ENCODE data around the gene NLGN4X.

Gene NLGN4X

DNA sequence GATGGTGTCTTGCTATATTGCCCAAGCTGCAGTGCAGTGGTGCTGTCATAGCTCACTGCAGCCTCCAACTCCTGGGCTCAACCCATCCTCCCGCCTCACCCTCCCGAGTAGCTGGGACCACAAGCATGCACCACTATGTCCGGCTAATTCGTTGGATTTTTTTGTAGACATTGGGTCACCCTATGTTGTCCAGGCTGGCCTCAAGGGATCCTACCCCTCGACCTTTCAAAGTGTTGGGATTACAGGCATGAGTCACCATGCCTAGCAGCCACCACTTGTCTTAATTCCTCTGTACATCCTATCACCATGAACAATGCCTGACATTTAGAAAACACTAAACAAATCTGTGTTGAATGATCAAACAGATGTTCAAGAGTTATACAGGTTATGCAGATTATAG is 76.7 kb downstream of the NLGN4X start:
- DNase-seq (ENCODE audit: low spot score), result no peak

DNA sequence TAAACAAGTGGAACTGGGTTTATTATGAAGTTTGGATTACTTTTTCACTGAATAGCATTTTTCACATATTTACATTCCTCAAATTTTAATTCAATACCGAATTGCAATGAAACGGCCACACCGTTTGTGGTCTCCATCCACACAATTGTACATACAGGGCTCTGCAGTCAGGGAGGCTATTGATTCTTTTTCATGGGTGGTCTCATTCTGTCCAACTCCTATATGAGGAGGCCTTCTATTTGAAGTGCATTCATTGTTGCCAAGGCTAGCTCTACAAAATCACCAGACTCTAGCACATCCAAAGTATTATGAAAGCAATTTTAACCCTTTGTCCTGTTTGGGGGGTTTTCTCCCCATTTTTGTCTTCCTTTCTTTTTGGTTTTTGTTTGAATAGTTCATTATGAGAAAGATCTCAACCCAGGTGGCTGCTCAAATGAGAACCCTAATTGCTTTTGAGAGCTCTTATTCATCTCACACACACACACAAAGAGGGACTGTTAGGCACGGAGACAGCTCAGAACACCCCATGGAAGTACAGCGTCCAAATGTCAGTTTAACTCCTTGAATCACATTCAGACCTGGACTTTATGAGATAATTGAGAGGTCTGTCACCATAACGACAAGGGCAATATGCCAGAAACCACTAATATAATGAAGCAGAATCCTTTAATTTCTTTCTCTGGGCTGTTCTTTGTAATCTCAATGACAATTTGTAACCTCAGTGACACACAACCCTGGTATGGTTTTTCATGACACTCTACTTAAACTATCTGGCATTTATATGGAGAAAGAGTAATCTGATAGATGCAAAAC is 79.4 kb downstream of the NLGN4X start:
- DNase-seq (ENCODE audit: low spot score), result no peak

DNA sequence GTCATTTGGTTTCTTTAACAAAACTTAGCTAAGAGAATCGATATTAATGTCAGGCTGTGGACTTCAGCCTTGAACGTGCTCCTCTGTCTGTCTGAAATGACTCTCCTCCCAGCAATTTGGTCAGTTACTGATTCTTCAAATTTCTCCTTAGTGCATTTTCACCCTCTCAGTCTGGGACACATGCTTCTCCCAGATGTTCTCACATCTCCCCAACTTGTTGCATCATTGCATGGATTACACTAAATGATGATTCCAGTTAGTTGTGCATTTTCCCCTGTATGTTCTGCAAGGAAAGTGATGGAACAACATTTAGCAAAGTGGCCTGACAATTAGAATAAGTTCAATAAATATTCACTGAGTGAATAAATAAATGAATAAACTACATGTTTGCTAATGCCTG is 94.4 kb downstream of the NLGN4X start:
- no peak for DNase-seq (ENCODE audit: low spot score)

DNA sequence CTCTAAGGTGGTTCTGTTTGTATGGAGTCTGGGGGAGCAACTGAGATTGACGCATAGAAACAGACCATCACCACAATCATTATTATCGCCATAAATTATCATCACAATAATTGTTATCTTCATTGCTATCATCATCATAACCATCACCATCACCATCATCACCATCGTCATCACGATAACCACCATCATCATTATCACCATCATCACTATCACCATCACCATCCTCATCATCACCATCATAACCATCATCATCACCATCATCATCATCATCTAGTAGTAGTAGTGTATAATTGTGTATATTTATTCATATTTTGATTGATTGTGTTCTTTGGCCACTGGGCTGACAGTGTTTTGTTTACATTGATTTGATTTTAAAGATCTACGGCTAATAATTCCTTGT is 95.7 kb downstream of the NLGN4X start:
- DNase-seq (ENCODE audit: low spot score), result no peak

DNA sequence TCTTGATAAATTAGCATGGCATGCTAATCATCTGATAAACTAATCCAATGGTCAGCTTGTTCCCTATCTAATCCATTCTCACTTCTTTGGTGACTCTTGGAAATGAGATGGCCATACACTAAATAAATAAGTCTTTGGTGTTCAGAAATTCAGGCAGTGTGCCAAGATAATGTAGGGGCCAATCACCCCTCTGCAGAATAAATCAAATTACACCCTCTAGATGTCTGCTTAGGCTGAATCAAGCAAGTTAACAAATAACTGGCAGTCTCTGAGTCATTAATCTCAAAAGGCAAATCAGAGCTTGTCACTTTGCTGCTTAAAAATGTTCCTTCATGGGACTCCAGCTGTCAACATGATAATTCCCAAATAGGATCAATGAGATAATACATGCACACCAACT is 97.4 kb downstream of the NLGN4X start:
- no peak for DNase-seq (ENCODE audit: low spot score)

DNA sequence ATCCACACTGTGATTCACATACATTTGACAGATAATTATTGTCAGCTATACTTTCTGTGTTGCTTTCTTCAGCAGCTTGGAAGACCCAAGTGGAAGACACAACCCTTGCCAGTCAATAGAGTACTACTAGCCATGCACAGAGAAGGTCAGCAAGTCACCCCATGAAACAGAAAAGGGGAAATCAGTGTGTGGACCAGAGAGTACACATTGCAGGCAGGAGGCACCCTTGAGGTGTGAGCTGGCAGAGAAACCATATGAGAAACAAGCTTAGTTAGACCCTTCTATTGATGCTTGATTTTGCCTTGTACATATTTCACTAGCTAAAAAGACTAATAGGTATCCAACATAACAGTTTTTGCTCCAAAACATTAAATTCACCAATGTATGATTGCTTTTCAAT is 99.5 kb downstream of the NLGN4X start:
- no peak for DNase-seq (ENCODE audit: low spot score)

DNA sequence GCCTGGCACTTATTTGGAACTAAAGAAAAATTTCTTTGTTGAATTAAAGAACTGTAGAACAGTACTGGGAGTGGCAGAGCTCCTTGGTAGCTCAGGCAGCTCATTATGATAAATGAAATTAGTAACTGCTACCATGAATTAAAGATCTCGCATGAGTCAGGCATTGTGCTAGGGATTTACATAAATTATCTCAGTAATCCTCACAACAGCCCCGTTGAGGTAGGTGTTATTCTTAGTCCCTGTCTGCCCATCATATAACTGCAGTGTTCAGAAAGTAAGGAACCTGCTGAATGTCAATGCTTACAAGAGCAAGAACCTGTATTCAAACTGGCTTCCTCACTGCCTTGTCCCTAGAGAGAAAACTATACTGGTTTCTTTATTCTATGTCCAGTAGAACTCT is 108.3 kb downstream of the NLGN4X start:
- DNase-seq (ENCODE audit: low spot score), result no peak

DNA sequence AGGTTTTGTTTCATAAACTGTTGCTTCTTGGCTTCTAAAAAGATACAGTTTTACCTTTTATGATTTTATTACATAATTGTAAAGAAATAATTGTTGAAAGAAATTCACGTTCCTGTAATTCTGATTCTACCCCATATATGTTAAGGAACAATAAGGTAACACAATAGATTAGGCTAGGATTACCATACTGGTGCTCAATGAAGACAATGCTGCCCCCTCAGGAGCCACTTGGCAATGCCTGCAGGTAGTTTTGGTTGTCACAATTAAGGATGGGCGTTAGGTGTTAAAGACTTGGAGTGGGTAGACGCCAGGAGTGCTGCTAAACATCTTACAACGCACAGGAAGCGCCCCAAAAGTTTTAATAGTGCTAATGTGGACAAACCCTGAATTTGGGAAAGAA is 133.2 kb downstream of the NLGN4X start:
- no peak for DNase-seq (ENCODE audit: low spot score)

DNA sequence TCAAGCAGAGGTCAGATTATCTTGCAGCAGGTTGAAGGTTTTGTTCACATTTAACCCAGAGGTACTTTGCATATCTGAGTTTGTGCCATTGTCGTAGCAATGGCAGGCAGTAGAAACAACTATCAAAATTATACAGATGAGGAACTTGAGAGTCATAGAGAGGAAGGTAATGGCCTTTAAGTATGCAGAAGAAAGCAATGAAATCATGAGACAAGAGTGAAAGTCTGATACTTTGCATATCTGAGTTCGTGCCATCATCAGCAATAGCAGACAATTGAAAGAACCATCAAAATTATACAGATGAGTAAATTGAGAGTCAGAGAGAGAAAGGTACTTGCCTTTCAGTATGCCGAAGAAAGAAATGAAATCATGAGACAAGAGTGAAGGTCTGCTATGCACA is 154.1 kb downstream of the NLGN4X start:
- no peak for DNase-seq (ENCODE audit: low spot score)

DNA sequence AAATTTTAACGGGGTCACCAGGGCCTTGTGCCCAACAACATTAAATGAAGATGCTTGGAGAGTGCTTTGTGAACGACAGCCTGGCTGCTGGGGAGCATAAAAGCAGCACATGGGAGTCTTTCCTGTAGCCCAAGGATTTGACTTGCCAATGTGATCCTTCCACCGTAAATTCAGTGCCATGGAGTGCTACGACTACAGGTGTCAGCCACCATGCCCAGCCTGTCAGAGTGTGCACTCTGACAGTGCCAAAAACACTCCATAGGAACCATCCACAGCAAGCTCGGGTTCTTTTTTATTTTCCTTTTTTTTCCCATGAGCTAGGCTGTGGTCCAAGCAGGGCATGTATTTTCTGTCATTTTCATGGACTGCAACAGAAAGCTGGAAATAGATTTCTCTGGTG is 156.9 kb downstream of the NLGN4X start:
- no peak for DNase-seq (ENCODE audit: low spot score)

DNA sequence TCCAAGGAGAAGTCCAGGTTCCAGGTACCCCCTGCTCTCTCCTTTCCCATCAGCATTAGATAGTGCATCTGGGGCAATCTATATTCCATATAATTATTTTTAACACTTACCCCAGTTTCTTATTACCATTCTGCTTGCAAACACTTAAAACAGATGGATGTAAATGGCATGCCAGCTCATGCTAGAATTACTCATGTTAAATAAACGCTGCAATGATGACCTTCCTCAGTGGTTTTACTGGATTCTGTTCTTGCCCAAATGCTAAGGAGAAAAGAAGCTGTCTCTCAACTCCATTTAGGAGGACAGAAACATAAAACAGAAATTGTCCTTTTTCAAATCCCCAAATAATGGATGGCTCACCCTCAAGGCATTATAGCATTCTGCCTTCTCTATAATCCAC is 161.1 kb downstream of the NLGN4X start:
- DNase-seq (ENCODE audit: low spot score), result no peak

DNA sequence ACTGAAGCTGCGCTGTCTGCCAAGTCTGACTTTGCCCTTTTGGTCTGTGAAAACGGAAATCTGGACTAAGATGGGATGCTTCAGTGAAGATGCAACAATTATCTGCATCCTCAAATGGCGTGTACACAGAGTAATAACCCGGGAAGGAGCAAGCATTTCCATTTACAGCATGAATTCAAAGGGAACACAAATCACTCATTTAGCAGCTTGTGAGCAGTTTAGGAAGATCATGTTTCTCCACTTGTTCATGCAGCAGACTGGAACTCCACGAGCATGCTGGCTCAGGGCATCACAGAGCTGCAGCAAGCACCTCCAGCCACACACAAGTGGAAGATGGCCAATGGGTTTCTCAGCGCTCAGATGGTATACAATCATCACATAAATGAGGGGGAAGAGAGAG is 175.5 kb downstream of the NLGN4X start:
- DNase-seq (ENCODE audit: low spot score), result no peak

DNA sequence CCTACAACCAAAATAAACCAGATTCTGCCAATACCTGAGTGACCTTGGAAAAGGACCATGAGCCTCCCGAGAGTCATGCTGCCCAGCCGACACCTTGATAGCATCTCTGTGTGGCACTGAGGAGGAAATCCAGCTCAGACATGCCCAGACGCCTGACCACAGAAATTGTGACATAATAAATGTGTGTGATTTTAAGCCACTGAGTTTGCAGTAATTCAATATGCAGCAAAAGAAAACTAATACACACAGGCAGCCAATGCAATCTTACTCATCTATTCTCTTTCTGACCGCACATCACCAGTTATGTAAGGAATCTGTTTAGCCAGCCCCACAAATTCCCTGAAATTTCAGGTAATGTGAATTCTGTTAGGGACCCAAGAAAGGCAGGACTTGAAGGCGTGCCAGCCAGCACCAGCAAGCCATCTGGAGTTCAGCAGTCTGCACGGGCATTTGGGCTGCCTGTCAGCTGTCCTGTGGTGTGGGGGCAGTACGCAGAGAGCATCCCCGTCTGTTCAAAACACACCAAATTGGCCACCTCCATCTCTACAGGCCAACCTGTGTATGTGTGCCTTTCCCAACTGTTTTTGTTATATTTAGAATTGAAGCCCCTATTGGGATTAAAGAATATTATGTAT is 176.4 kb downstream of the NLGN4X start:
- no peak for DNase-seq (ENCODE audit: low spot score)

DNA sequence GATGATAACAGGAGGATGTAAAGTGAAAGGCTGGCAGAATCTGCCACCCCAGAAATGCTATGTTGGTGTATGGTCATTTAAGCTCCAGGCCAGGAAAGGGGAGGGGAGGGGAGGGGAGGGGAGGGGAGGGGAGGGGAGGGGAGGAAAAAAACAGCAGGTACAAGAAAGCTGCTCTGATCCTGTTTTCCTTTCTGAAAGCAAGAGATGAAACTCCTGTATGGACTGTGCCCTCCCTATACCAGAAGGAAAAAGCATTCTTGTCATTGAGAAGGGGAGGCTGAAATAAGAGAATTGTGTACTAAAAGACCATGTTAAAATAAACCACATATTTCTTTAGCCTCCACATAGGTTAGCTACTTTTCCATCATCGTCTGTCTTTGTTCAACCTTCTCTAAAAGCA is 179.5 kb downstream of the NLGN4X start:
- DNase-seq (ENCODE audit: low spot score), result no peak

DNA sequence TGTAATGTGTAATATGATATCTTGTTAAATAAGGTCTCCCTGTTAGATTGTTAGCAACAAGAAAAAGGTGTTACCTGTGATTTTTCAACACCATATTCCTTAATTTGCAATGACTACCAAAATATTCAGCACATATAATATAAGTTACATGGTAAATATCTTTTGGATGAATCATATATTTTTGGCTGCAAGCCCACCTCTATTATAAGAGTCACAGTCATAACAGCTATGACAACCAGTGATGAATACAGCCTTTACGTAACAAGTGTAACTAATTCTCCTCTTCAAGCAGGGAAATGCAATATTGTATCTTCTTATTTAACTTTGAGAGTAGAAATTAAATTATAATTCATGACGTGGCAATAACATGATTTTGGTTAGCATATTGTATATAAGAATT is 187.0 kb downstream of the NLGN4X start:
- DNase-seq (ENCODE audit: low spot score), result no peak

DNA sequence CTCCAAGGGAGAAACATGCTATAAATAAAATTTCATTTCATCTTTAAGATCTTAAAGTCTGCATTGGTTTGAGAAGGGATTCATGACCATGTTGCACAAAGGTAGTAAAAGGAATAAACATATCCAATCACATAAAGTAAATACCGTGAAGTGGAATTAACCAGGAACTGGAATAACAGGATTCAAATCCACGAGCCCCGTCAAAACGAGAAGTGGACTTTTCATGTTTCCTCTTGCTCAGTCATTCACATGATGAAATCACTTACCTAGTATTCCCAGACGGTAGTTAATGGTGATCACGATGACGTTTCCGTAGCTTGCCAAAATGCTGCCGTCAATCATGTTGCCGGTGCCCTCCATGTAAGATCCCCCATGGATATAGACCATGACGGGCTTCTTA is 199.7 kb downstream of the NLGN4X start:
- no peak for DNase-seq (ENCODE audit: low spot score)

DNA sequence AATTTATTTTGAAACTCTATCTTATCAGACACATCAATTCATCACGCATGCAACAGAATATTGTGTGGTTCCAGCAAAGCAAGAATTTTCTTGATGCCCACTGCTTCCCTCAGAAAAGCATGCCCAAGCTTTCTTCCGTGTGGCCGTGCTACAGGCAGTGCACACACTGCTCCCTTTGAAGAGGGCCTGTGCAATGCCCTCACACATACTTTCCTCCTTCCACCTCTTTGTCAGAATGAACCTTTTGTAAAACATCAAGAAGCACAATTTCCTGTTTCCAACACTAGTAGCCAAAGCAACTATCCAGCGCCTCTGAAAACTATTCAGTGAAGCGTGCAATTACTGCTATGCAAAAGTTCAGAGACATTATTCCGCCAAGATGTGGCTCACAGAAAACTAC is 201.7 kb downstream of the NLGN4X start:
- no peak for DNase-seq (ENCODE audit: low spot score)

DNA sequence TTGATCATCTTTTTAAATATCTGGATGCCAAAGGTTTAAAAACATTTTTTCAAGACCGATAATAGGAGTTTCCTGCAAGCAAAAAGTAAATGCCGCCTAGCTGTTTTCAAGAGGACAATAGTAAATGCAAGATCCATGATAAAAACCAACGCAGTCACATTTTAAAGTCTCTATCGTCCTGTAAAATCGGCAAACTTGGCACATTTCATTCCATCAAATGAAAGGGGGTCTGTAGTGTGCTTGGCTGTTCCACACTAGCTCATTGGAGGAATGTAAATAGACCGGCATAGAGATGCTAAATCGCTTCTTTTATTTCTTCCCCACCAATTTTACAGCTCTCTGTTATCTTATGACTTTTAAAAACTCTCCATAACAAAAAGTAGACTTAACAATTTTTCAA is 202.2 kb downstream of the NLGN4X start:
- no peak for DNase-seq (ENCODE audit: low spot score)

DNA sequence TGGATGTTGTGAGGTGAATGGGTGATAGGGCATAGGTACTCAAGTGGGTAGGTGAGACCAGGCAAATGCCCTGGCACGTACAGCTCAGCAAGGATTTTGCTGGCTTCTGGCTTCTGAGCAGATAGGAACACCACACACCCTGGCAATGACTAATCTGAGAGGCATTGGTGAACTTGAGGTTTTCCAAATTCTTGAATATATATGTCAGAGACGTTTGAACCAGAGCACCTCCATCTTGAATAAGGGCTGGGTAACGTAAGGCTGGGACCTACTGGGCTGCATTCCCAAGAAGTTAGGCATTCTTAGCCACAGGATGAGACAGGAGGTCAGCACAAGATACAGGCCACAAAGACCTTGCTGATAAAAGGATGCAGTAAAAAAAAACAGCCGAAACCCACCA is 204.5 kb downstream of the NLGN4X start:
- DNase-seq (ENCODE audit: low spot score), result no peak

DNA sequence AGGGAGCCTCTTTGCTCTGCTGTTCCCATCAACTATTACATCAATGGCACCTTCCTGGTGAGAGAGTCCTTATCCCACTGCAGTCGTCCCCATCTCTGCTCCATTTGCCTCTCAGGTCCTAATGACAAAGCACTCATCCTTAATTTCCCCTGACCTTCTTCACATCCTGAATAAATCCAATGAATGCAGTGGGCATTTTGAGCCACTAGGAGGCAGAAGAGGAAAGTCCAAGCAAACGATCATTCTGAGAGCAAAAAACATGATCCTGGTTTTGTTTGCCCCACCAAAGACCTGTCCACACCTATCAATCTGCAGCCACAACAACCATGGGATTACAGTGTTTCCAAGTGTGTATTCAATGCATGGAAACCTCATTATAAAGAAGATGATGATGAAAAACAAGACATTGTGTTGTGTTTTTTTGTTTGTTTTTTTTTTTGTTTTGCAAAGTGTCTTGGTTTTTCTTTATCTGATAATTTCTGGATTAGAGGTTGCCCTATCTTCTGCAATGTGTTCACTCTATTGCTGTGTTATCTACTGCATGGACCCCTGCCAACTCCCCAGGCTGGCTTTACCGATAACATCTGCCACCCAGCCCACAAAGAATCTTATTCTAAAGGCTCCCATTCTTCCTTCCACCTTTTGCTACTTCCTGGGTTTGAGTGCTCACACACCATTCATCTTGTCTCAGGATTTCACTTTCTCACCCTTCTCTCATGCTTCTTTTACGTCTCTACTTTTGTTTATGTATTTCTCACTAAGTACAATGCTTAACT is 207.2 kb downstream of the NLGN4X start:
- no peak for DNase-seq (ENCODE audit: low spot score)

DNA sequence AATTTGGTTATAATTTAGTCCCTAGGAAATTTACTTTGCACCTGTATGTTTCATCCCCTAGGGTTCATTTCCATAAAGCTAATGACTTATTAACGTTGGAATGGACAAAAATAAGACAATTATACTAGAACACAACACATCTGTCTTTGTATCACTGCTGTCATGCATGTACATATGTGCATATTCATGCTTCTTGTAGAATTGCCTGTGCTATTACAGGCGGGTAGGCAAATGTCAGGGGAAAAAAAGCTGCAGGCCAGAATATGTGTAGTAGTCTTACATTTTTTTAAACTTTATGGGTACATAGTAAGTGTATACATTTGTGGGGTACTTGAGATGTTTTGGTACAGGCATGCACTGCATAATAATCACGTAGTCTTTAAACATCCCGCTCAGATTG is 209.6 kb downstream of the NLGN4X start:
- no peak for DNase-seq (ENCODE audit: low spot score)

DNA sequence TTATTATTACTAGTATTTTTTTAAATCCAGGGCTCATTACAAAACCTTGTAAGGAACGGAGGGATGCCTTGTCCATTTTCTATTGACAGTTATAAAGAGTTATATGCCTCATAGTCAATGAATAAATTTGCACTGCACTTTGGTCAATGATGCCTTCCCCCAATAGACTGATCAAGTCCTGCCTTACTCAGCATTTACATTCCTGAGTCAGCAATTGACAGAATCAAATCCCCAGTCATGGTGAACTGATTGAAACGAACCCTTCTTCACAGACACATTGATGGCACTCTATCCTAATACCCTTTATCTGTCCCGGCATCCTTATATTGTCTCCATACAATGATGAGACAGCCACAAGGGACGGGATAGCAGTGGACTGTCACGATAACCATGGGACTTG is 213.2 kb downstream of the NLGN4X start:
- DNase-seq (ENCODE audit: low spot score), result no peak

DNA sequence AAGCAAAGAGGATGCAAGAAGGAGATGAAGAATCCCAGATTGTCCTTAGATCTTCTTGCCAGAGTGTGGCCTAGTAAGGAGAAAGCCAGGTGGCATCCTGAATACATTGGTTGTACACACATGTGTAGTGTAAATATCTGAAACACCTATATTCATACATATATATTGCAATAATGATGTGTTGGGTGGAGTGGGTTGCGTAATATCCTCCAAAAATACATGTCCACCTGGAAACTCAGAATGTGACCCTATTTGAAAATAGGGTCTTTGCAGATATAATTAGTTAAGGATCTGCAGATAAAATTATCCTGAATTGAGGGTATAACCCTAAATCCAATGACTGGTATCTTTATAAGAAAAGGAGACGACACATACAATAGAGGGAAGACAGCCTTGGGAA is 216.3 kb downstream of the NLGN4X start:
- no peak for DNase-seq (ENCODE audit: low spot score)

All from CD4-positive, alpha-beta T cell treated with Interleukin-6 at 100 ng/mL for 8 hours (primary cell).